HG02970 (cell line): Measurements from ENCODE around the gene FSD1.
"Not testable (repeated sequence)": the region's sequence is repeated elsewhere in the genome, so short reads cannot be mapped to it uniquely, and the experiment has no call there.

Experiments used
- ATAC-seq: cut with Tn5 transposase; IDR thresholded peaks from one replicate; pipeline ENCODE4 v1.9.1; 2021; ENCODE audit warnings: mild to moderate bottlenecking, moderate library complexity, moderate number of reproducible peaks; ENCODE audit not compliant: unreplicated experiment, low FRiP score

The FSD1 gene

GRCh38 chr19:4342314-4342614 is 37.9 kb downstream of the FSD1 start:
- no peak for ATAC-seq

GRCh38 chr19:4342615-4343369 is 38.4 kb downstream of the FSD1 start:
- peak; percentile 86 for ATAC-seq

GRCh38 chr19:4343370-4344307 is 39.2 kb downstream of the FSD1 start, which contains the start of gene MPND:
Gene MPND, plus strand, starts transcription at chr19:4343562. Its CDS starts 32 bp downstream, at chr19:4343594.
- peak; percentile 46 for ATAC-seq

- no peak for ATAC-seq
Measured at GRCh38 chr19:4345342-4346019, 41.1 kb downstream of the FSD1 start.

- no peak for ATAC-seq
Measured at GRCh38 chr19:4346020-4346383, 41.6 kb downstream of the FSD1 start.

GRCh38 chr19:4347521-4347920 is 43.1 kb downstream of the FSD1 start:
- no peak for ATAC-seq

- ATAC-seq, result not testable (repeated sequence)
Measured at GRCh38 chr19:4349225-4349624, 44.8 kb downstream of the FSD1 start.

GRCh38 chr19:4350111-4350510 is 45.7 kb downstream of the FSD1 start:
- no peak for ATAC-seq

- no peak for ATAC-seq
Measured at GRCh38 chr19:4350726-4351125, 46.3 kb downstream of the FSD1 start.

- ATAC-seq, result no peak
Measured at GRCh38 chr19:4352701-4353121, 48.3 kb downstream of the FSD1 start.

GRCh38 chr19:4354282-4354681 is 49.9 kb downstream of the FSD1 start:
- no peak for ATAC-seq

- no peak for ATAC-seq
Measured at GRCh38 chr19:4354897-4355296, 50.5 kb downstream of the FSD1 start.

GRCh38 chr19:4357095-4357797 is 52.8 kb downstream of the FSD1 start:
- no peak for ATAC-seq

GRCh38 chr19:4357921-4358326 is 53.5 kb downstream of the FSD1 start:
- ATAC-seq, result no peak

- ATAC-seq, result no peak
Measured at GRCh38 chr19:4358709-4359626, 54.6 kb downstream of the FSD1 start.

GRCh38 chr19:4359627-4360000 is 55.2 kb downstream of the FSD1 start:
- no peak for ATAC-seq

GRCh38 chr19:4360081-4360569 is 55.7 kb downstream of the FSD1 start:
- no peak for ATAC-seq

- no peak for ATAC-seq
Measured at GRCh38 chr19:4360641-4361151, 56.3 kb downstream of the FSD1 start.
